ENCODE results near the gene LRRC41.
"Not testable (repeated sequence)": the region's sequence is repeated elsewhere in the genome, so short reads cannot be mapped to it uniquely, and the experiment has no call there.

The LRRC41 gene

DNA sequence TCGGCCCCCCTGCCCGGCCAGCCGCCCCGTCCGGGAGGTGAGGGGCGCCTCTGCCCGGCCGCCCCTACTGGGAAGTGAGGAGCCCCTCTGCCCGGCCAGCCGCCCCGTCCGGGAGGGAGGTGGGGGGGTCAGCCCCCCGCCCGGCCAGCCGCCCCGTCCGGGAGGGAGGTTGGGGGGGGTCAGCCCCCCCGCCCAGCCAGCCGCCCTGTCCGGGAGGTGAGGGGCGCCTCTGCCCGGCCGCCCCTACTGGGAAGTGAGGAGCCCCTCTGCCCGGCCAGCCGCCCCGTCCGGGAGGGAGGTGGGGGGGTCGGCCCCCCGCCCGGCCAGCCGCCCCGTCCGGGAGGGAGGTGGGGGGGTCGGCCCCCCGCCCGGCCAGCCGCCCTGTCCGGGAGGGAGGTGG is 61.7 kb downstream of the LRRC41 start:
- DNase-seq = not testable (repeated sequence)

DNA sequence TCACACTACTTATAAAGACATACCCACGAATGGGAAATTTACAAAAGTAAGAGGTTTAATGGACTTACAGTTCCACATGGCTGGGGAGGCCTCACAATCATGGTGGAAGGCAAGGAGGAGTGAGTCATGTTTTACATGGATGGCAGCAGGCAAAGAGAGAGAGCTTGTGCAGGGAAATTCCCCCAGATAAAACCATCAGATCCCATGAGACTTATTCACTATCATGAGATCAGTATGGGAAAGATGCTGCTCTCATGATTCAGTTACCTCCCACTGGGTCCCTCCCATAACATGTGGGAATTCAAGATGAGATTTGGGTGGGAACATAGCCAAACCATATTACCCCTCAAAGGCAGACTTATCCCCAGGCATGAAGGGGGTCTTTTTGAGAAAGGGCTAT is 64.6 kb downstream of the LRRC41 start:
- DNase-seq = not testable (repeated sequence)

DNA sequence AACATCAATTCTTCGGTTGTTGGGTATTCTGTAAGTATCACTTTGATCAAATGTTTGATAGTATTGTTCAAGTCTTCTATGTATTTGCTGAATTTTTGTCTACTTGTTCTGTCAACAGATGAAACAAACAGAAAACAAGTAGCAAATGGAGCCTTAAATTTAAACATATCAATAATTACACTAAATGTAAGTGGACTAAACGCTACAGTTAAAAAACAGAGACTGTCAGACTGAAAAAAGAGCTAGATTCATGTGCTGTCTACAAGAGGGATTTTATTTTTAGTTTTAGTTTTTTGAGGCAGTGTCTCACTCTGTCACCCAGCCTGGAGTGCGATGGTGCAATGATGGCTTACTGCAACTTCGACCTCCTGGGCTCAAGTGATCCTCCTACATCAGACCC is 66.5 kb downstream of the LRRC41 start:
- DNase-seq = no peak

DNA sequence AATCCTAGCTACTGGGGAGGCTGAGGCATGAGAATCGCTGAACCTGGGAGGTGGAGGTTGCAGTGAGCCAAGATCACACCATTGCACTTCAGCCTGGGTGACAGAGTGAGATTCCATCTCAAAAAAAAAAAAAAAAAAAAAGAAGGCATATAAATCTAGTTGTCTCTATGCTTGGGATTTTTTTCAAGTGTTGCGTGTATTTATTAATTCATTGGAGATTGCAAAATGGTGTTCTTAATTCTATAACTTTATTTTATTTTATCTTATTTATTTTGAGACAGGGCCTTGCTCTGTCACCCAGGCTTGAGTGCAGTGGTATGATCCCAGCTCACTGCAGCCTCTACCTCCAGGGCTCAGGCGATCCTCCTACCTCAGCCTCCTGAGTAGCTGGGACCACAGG is 72.2 kb downstream of the LRRC41 start:
- not testable (repeated sequence) for DNase-seq

All from hematopoietic multipotent progenitor cell treated with erythropoietin and hydrocortisone succinate and interleukin-3 and kit ligand, for 4 days (in vitro differentiated cells).